ENCODE measurements around the gene ATP5F1E. TPM values are rescaled to one million over a fixed set of nuclear protein-coding genes. Genes with fewer than 3 reads are reported as not detected.

ATP5F1E gene
- total and polyA plus RNA-seq, 10 of the 15 experiments (the other 5 are each of a cell fraction or from before 2014, with no cell fraction given), result 49.0 to 407 (median 117) TPM

DNA sequence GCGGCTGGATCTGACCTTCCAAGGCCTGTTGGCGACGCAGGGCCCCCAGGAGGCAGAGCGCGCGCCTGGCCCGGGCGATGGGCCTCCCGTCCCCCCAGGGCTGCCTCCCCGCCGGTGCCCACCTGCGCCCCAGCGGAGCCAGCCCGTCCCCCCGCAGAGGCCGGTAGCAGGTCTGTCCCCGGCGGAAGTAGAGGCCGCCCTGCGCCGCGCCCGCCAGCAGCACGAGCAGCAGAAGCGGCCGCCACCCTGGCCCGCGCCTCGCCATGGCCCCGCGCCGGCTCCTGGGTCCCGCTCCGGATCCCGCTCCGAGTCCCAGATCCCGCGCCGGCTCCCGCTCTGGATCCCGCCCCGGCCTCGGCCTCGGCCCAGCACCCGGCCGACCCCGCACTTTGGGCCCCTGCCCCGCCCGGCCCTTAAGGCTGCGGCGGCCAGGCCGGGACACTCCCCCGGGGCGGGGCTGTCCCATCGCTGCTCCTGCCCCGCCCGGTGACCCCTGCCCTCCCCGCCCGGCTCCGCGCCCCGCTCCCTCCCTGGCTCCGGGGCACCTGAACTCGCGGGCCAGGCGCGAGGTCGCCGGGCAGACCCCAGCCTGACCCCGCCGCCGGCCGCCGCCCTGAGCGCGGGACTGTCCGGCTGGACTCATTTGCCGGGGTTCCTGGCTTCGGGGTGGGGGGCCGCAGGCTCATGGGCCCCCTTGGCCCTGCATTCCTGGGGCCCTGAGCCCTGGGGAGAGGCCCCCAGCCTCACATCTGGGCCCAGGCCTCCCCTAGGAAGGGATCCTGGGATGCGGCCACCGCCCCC, 25.1 kb downstream of the ATP5F1E start, which contains the start of gene CTSZ (continued):
- no peak for TF ChIP-seq SMAD5 (IDR thresholded peaks at IDR 0.05; ENCODE audit: low read depth)
- TF ChIP-seq MEF2A (IDR thresholded peaks at IDR 0.05; ENCODE audit: insufficient read depth, low read depth, low read length), result no peak
- TF ChIP-seq, protein P1, sequence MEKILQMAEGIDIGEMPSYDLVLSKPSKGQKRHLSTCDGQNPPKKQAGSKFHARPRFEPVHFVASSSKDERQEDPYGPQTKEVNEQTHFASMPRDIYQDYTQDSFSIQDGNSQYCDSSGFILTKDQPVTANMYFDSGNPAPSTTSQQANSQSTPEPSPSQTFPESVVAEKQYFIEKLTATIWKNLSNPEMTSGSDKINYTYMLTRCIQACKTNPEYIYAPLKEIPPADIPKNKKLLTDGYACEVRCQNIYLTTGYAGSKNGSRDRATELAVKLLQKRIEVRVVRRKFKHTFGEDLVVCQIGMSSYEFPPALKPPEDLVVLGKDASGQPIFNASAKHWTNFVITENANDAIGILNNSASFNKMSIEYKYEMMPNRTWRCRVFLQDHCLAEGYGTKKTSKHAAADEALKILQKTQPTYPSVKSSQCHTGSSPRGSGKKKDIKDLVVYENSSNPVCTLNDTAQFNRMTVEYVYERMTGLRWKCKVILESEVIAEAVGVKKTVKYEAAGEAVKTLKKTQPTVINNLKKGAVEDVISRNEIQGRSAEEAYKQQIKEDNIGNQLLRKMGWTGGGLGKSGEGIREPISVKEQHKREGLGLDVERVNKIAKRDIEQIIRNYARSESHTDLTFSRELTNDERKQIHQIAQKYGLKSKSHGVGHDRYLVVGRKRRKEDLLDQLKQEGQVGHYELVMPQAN (conservative IDR thresholded peaks at IDR 0.05), result peak; percentile 58
- TF ChIP-seq HDGF (IDR thresholded peaks at IDR 0.05), result no peak
- peak; percentile 74 for TF ChIP-seq NR2C1 (IDR thresholded peaks at IDR 0.05)
- peak; percentile 42; the same call in 1 of the 2 replicates for TF ChIP-seq ZNF207 (IDR thresholded peaks at IDR 0.05; ENCODE audit: borderline replicate concordance)

DNA sequence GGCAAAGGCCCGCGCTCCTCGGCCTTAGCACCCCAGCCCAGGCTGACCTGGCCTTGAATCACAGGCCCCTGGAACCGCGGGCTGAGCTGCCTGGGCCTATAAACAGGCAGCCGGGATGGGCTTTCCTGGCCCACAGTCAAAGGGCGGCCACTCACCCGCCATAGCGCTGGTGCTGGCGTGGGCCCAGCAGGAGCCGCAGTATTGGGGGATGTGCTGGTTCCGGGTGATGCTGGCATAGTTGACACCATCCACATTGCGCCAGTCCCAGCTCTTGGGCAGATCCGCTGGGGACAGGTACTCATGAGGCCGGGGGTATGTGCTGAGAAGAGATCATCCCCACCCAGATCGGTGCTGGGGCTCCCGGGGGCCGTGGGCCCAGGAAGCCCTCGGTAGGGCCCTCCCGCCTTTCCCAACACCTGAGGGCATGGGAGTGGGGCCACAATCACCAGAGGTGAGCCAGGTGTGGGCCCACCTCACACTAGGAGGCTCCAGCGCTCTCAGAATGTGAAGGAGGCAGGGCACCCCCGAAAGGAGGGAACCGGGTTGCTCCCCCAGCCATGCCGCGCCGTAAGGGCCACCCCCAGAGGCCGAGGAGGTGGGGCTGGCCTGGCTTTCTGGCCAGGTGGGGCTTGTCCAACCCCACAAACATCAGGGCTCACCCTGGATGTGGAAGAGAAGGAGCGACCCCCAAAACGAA, 25.8 kb downstream of the ATP5F1E start:
- no peak overlapping the region; the same call in 1 of the 2 replicates for H2AFZ ChIP-seq (ENCODE audit: control insufficient read depth, low read depth, low read length)
- intact Hi-C loops (cut with micrococcal nuclease; ENCODE audit: unreplicated experiment) (no loop called here), in situ Hi-C loops (cut with MboI) (loop anchor here (10.0 kb wide), 2 partner anchors 552 to 1612 kb away; partner anchors contain the start of gene RBM38)
- WGBS (ENCODE audit: insufficient coverage, insufficient replicate concordance, low lambda C conversion rate, missing lambda C conversion rate), result under 1% methylated on average over 29 of the region's 29 CpGs
- SMC1A ChIA-PET (ENCODE audit: uncharacterized antibody, unreplicated experiment), result interaction anchor here (0.6 to 2.0 kb wide), 6 partner anchors 21 to 122 kb away, joined by 3 to 14 read pairs (median 5); partner anchors contain the start of gene ATP5F1E
- DNase-seq (ENCODE audit: low read depth, low spot score), result no peak
- peak overlapping the region; percentile 95 for H3K27ac ChIP-seq (ENCODE audit: control insufficient read depth, insufficient read depth)
- peak overlapping the region; percentile 92 for H3K4me3 ChIP-seq
- H3K9ac ChIP-seq (ENCODE audit: control insufficient read depth, insufficient read depth, low read length), result peak overlapping the region; percentile 92
- peaks cover 56% of the 10 kb centered on the region for H3K79me2 ChIP-seq (ENCODE audit: control insufficient read depth, insufficient read depth, low read length)
- H4K20me1 ChIP-seq (ENCODE audit: control insufficient read depth, insufficient read depth), result 0 out of 2 replicates have a peak, but pooled peaks cover 2% of the 10 kb centered on the region
- FAIRE-seq, result no peak
- no peaks in the 10 kb centered on the region for H3K9me3 ChIP-seq (replicated peaks; ENCODE audit: control insufficient read depth, insufficient read depth, low read length)
- peak; percentile 5 for ATAC-seq
- H3K27me3 ChIP-seq (replicated peaks in 1 of 2; ENCODE audit: control insufficient read depth in 2 of 2, insufficient read depth in 2 of 2, low read length in 1 of 2), result no peaks in the 10 kb centered on the region
- peak overlapping the region; percentile 53 for H3K4me2 ChIP-seq (ENCODE audit: control insufficient read depth, insufficient read depth)
- CTCF ChIA-PET, result no interaction called here
- RAD21 ChIA-PET (ENCODE audit: unreplicated experiment), result interaction anchor here (0.8 to 2.3 kb wide), 4 partner anchors 23 to 116 kb away, joined by 3 to 11 read pairs (median 6); partner anchors contain the start of gene ATP5F1E
- no TSS peak for BruUV-seq (replicated peaks)
- H3K4me1 ChIP-seq (ENCODE audit: control insufficient read depth, insufficient read depth, low read length), result peaks cover 35% of the 10 kb centered on the region
- POLR2A ChIA-PET, result interaction anchor here (0.6 to 1.7 kb wide), 4 partner anchors 25 to 83 kb away, joined by 3 to 5 read pairs (median 4); partner anchors contain the start of genes ATP5F1E and NELFCD
- H3K36me3 ChIP-seq (ENCODE audit: control insufficient read depth in 2 of 2, insufficient read depth in 2 of 2, low read length in 1 of 2), result peaks cover 12 to 19% of the 10 kb centered on the region in 2 experiments
- TF ChIP-seq, protein P2, sequence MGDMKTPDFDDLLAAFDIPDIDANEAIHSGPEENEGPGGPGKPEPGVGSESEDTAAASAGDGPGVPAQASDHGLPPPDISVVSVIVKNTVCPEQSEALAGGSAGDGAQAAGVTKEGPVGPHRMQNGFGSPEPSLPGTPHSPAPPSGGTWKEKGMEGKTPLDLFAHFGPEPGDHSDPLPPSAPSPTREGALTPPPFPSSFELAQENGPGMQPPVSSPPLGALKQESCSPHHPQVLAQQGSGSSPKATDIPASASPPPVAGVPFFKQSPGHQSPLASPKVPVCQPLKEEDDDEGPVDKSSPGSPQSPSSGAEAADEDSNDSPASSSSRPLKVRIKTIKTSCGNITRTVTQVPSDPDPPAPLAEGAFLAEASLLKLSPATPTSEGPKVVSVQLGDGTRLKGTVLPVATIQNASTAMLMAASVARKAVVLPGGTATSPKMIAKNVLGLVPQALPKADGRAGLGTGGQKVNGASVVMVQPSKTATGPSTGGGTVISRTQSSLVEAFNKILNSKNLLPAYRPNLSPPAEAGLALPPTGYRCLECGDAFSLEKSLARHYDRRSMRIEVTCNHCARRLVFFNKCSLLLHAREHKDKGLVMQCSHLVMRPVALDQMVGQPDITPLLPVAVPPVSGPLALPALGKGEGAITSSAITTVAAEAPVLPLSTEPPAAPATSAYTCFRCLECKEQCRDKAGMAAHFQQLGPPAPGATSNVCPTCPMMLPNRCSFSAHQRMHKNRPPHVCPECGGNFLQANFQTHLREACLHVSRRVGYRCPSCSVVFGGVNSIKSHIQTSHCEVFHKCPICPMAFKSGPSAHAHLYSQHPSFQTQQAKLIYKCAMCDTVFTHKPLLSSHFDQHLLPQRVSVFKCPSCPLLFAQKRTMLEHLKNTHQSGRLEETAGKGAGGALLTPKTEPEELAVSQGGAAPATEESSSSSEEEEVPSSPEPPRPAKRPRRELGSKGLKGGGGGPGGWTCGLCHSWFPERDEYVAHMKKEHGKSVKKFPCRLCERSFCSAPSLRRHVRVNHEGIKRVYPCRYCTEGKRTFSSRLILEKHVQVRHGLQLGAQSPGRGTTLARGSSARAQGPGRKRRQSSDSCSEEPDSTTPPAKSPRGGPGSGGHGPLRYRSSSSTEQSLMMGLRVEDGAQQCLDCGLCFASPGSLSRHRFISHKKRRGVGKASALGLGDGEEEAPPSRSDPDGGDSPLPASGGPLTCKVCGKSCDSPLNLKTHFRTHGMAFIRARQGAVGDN (IDR thresholded peaks at IDR 0.05), result 0 out of 2 replicates have a peak, but pooled peaks have one; percentile 10
- no peak for TF ChIP-seq BACH1 (IDR thresholded peaks at IDR 0.05; ENCODE audit: borderline replicate concordance)
- peak; percentile 85 for TF ChIP-seq POLR2AphosphoS5 (IDR thresholded peaks at IDR 0.05; ENCODE audit: low read length)

All from GM12878 (cell line).